ENCODE results near the gene CEMP1. TPM values are rescaled to one million over a fixed set of nuclear protein-coding genes. Genes with fewer than 3 reads are reported as not detected.

CEMP1 gene
- total RNA-seq, 1 donor from 2014 or later: not detected

DNA sequence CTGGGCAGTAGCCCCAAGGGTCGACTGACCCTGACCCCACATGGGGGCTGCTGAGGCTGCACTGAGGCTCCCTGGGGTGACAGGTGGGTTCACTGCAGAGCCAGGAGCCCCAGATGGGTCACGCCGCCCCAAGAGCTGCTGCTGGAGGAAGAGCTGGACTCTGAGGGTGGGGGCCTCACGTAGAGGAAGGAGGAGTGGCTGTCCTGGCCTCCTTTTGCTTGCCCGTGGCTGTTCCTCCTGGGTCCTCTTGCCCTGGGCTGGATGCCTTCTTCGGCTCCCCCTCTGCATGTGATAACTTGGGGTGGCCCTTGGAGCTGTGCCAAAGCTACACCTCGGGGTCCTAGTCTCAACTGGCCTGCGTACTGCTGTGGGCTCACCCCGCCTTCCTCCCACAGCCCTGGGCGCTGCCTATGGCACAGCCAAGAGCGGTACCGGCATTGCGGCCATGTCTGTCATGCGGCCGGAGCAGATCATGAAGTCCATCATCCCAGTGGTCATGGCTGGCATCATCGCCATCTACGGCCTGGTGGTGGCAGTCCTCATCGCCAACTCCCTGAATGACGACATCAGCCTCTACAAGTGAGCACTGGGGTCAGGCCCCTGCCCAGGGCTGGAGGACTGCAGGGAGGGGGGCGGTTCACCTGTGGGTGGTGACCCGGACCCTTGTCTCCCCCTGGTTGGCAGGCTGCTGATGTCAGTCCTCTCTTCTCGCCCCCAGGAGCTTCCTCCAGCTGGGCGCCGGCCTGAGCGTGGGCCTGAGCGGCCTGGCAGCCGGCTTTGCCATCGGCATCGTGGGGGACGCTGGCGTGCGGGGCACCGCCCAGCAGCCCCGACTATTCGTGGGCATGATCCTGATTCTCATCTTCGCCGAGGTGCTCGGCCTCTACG is 12.1 kb downstream of the CEMP1 start:
- no peak for DNase-seq (ENCODE audit: low read depth, low spot score)
- H3K4me1 Mint-ChIP-seq: peaks cover 45% of the 10 kb centered on the region
- peak overlapping the region; percentile 89 for H3K4me3 Mint-ChIP-seq
- peaks cover 2% of the 10 kb centered on the region for H3K36me3 Mint-ChIP-seq (ENCODE audit: low read depth)
- H3K27ac Mint-ChIP-seq (ENCODE audit: unreplicated experiment): peak overlapping the region; percentile 92
- H3K9me3 Mint-ChIP-seq: no peaks in the 10 kb centered on the region
- TF ChIP-seq, protein P1, sequence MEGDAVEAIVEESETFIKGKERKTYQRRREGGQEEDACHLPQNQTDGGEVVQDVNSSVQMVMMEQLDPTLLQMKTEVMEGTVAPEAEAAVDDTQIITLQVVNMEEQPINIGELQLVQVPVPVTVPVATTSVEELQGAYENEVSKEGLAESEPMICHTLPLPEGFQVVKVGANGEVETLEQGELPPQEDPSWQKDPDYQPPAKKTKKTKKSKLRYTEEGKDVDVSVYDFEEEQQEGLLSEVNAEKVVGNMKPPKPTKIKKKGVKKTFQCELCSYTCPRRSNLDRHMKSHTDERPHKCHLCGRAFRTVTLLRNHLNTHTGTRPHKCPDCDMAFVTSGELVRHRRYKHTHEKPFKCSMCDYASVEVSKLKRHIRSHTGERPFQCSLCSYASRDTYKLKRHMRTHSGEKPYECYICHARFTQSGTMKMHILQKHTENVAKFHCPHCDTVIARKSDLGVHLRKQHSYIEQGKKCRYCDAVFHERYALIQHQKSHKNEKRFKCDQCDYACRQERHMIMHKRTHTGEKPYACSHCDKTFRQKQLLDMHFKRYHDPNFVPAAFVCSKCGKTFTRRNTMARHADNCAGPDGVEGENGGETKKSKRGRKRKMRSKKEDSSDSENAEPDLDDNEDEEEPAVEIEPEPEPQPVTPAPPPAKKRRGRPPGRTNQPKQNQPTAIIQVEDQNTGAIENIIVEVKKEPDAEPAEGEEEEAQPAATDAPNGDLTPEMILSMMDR (conservative IDR thresholded peaks at IDR 0.05): no peak
- peaks cover 7% of the 10 kb centered on the region for H3K27me3 Mint-ChIP-seq (ENCODE audit: low read depth)

DNA sequence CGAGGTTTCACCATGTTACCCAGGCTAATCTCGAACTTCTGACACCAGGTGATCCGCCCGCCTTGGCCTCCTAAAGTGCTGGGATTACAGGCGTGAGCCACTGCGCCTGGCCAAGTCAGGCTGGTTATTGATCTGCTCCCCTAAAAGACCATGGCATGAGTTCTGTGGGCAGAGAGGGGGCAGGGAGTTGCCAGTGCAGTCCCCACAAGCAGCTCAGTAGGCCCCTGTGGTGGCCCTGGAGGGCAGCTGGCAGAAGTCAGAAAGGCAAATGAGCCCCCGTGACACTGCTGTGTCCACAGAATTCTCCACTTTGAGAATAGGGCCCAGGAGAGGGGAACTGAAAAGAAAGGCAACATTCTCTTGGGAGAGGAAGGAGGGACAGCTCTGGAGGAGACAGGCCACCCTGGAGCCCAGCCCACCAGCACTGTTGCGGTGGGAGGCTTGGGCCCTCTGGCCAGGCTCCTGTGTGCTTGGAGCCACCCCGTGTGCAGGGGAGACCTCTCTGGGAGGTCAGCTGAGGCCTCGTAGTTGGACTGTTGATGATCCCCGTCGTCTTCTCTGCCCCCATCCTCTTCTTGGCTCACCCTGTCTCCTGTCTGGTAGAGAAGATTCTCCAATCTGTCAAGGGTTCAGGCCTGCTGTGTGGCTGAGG is 13.1 kb downstream of the CEMP1 start:
- DNase-seq (ENCODE audit: low read depth, low spot score): no peak
- Mint-ChIP-seq H3K27me3 (ENCODE audit: low read depth) (peaks cover 7% of the 10 kb centered on the region), H3K27ac (ENCODE audit: unreplicated experiment) (no peak overlapping the region), H3K4me1 (peaks cover 48% of the 10 kb centered on the region), H3K36me3 (ENCODE audit: low read depth) (no peaks in the 10 kb centered on the region), H3K9me3 (no peaks in the 10 kb centered on the region), H3K4me3 (peak overlapping the region; percentile 96)
- TF ChIP-seq, protein P1 (conservative IDR thresholded peaks at IDR 0.05): no peak

DNA sequence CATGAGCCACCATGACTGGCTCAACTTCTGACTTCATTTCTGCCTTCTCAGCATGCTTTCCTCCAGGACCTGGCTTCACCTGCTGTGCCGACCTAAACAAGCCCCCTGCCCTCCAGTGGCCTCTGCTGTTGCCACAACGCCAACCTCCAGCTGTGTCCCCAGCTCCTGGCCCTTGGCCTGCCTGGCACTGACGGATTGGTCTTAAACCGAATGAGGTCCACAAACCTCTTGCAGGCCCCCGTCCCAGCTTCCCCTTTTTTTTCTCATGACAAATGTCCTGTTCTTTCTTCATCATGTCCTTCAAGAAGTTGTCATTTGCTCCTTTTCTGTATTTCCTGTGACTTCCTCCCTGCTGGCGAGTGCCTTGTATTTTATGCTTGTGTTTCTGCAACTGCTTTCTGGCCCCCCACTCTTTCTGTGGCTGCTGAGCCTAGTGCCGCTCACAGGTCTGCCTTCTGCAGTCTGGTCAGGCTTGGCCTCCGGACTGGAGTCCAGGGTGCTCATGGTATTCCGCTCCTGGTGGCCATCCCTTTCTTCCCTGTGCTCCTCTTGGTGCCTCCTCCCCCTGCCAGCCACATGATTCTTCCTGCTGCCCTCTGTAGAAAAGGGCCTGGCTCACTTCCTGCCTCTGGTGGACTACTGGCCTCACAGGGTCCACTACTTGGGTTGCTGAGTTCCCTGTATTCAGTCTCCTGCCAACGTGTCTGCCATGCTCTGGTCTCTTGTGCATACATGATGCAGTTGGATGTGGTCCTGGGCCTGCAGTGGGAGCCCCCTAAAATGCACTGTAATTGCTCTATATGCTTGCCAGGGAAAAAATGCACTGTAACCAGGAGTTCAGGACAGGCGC is 14.6 kb downstream of the CEMP1 start:
- Mint-ChIP-seq H3K4me3 (peak overlapping the region; percentile 96), H3K27me3 (ENCODE audit: low read depth) (peaks cover 7% of the 10 kb centered on the region), H3K27ac (ENCODE audit: unreplicated experiment) (peak overlapping the region; percentile 81), H3K9me3 (no peaks in the 10 kb centered on the region), H3K36me3 (ENCODE audit: low read depth) (no peaks in the 10 kb centered on the region), H3K4me1 (peaks cover 59% of the 10 kb centered on the region)
- TF ChIP-seq, protein P1 (conservative IDR thresholded peaks at IDR 0.05): no peak
- no peak for DNase-seq (ENCODE audit: low read depth, low spot score)

DNA sequence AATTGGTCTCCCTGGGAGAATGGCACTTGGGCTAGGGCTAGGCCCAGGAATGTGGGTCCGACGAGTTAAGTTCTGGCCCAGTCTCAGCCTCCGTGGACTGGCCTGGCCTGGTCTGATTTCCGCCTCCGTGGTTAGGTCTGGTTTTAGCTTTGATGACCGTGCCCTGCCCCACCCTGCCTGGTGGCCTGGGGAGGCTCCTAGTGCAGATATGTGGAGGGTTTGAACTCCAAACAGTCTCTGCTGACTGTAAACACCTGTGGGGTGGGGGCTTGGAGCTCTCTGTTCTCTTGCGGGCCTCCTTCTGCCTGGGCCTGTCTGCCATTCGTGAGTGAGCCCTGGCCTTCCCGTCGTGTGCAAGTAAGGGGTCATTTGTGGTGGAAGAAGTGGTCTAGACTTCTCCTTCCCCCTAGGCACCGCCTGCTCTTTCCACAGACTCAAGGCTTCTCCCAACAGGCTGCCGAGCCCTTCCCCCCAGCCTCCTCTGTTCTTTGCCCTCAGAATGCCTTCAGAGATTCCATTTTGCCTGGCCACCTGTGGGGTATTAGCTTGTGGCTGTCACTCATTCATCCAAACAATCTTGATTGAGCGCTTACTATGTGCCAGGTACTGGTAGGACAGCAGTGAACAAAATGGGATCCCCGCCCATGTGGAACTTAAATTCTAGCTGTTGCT is 15.9 kb downstream of the CEMP1 start:
- no peak for DNase-seq (ENCODE audit: low read depth, low spot score)

More for the DNA sequence above, 15.9 kb downstream of the CEMP1 start:
- Mint-ChIP-seq H3K27ac (ENCODE audit: unreplicated experiment) (peak overlapping the region; percentile 90), H3K36me3 (ENCODE audit: low read depth) (no peaks in the 10 kb centered on the region), H3K4me1 (peaks cover 58% of the 10 kb centered on the region), H3K9me3 (no peaks in the 10 kb centered on the region), H3K4me3 (peak overlapping the region; percentile 96), H3K27me3 (ENCODE audit: low read depth) (peaks cover 3% of the 10 kb centered on the region)
- TF ChIP-seq, protein P1 (conservative IDR thresholded peaks at IDR 0.05): no peak

Data from neural crest cell (in vitro differentiated cells).